ENCODE results near the gene SPDYC. TPM values are rescaled to one million over a fixed set of nuclear protein-coding genes. Genes with fewer than 3 reads are reported as not detected.

SPDYC gene
- total RNA-seq, 1 experiment from 2014 or later, result not detected

DNA sequence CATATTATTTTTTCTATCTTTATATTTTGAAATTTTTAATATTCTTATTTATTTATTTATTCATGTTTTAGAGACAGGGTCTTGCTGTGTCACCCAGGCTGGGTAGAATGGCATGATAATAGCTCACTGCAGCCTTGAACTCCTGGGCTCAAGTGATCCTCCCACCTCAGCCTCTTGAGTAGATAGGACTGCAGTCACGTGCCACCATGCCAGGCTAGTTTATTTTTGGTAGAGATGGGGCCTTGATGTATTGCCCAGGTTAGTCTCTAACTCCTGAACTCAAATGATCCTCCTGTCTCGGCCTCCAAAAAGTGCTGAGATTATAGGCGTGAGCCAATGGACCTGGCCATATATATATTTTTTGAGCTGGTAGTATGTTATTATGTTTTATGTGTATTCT, 2.4 kb upstream of the SPDYC start:
- no peak for DNase-seq (ENCODE audit: low spot score)

- DNase-seq (ENCODE audit: low spot score), result no peak
These were observed 830 bp upstream of the SPDYC start for GRCh38 chr11:65169164-65169641.

DNA sequence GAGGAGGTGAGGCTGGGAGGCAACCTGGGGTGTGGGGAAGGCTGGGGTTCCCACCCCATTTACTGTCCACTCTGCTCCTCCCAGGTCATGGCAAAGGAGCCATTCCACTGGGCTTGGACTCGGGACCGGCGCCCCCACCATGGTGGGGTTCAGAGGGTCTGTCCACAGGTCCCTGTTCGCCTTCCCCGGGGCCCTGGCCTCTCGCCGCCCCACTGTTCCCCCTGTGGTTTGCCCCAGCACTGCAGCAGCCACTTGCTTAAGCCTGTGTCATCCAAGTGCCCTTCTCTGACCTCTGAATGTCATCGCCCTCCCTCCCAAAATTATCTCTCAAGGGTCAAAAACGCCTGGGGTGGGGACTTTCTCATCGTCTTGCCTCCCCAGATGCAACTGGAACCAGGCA, 2.6 kb downstream of the SPDYC start:
- no peak for DNase-seq (ENCODE audit: low spot score)

GRCh38 chr11:65174571-65175010, 4.6 kb downstream of the SPDYC start:
- peak; percentile 36 for DNase-seq (ENCODE audit: low spot score)

- peak; percentile 80 for DNase-seq (ENCODE audit: low spot score)
These were observed 11.0 kb downstream of the SPDYC start for GRCh38 chr11:65180877-65181568.

DNA sequence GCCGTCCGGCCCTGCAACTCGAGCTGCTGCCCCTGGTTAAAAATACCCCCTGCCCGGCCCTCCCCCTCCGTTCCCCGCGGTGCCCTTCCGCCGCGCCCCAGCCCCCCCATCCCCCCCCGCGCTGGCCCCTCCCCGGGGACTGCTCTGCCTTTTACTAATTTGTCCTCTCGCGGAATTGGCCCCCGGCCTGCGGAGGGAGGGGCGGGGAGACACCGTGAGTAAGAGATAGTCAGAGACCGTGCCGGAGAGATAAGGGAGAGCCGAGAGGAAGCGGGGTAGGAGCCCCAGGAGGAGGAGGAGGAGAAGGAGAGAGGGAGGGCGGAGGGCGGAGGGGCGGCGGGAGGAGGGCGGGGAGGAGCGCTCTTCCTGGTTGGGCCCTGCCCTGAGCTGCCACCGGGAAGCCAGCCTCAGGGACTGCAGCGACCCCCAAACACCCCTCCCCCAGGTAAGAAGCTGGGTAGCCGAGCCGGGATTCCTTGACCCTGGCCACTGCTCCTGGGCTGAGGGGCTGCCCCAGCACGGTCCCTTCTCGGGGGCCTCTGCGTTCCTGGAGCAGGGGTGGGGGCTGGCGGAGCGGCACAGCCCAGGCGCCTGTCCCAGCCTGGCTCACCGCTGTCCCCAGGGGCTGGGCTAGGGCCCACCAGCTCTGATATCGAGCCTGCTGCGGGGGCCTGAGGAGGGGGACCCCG, 11.7 kb downstream of the SPDYC start, which contains the start of gene CAPN1:
CAPN1 (plus strand) TSS at position 360 of the 689 bp plus-strand sequence. CDS start 774 bp downstream, outside the sequence.
- DNase-seq (ENCODE audit: low spot score), result peak; percentile 68

- DNase-seq (ENCODE audit: low spot score), result peak; percentile 84
These were observed 12.5 kb downstream of the SPDYC start for GRCh38 chr11:65182258-65183170.

- peak; percentile 56 for DNase-seq (ENCODE audit: low spot score)
These were observed 13.3 kb downstream of the SPDYC start for GRCh38 chr11:65183201-65183891.

DNA sequence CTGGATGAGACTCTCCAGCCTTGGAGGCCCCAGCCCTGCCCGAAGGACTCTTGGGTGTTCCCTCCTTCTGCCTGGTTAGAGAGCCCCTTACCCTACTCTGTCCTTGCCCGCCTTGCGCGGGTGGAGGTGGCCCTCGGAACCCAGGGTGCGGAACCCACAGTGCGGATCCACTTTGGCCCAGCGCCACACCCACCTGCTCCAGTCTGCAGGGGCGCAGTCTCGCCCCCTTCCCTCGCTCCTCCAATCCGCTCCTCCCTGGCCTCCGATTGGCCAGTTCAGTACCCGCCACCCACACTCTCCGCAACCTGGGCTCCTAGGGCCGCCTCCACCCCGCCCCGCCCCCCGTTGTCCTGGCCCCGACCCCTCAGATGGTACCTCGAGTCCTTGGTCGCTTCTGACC, 14.1 kb downstream of the SPDYC start:
- no peak for DNase-seq (ENCODE audit: low spot score)

GRCh38 chr11:65185171-65185570, 15.1 kb downstream of the SPDYC start:
- DNase-seq (ENCODE audit: low spot score), result no peak

DNA sequence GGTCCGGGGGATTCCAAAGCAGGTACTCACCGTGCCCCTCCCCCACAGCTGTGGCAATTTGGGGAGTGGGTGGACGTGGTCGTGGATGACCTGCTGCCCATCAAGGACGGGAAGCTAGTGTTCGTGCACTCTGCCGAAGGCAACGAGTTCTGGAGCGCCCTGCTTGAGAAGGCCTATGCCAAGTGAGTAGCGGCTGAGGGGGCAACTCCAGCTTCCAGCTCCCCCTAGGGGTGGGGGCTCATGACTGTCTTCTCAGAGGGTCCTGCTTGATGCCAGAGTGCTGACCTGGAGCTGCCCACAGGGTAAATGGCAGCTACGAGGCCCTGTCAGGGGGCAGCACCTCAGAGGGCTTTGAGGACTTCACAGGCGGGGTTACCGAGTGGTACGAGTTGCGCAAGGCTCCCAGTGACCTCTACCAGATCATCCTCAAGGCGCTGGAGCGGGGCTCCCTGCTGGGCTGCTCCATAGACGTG, 15.9 kb downstream of the SPDYC start:
- no peak for DNase-seq (ENCODE audit: low spot score)

GRCh38 chr11:65186701-65187100, 16.7 kb downstream of the SPDYC start:
- no peak for DNase-seq (ENCODE audit: low spot score)

- no peak for DNase-seq (ENCODE audit: low spot score)
These were observed 17.2 kb downstream of the SPDYC start for GRCh38 chr11:65187146-65187675.

DNA sequence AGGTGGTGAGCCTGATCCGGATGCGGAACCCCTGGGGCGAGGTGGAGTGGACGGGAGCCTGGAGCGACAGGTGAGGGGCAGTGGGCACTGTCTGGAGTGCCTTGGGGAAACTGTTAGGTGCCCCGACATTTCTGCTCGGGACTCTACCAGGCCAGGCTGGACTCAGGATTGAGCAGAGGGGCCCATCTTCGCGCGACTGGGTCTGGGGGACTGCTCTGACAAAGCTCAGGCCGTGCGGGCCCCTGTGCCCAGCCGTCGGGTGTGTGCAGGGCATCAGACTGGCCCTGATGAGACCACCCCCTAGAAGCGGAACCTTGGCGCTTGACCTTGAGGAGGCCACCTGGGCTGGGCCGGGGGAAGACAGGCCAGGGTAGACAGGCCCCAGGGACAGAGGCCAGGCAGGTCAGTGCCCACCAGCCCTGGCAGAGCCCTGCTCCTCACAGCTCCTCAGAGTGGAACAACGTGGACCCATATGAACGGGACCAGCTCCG, 18.0 kb downstream of the SPDYC start:
- no peak for DNase-seq (ENCODE audit: low spot score)

GRCh38 chr11:65188486-65188885, 18.5 kb downstream of the SPDYC start:
- DNase-seq (ENCODE audit: low spot score), result no peak

DNA sequence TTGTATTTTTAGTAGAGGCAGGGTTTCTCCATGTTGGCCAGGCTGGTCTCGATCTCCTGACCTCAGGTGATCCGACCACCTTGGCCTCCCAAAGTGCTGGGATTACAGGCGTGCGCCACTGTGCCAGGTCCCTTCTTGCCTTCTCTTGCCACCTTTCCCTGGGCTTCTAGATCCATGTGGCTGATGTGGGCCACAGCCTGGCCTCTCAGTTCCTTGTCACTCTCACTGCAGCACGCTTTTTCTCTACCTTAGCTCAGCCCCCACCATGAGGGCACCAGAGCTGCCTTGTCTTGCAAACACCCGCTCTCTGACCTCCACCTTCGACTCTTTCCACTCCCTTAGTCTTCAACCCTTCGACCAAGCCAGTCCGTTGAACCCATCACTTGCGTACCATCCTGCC, 19.2 kb downstream of the SPDYC start:
- no peak for DNase-seq (ENCODE audit: low spot score)

GRCh38 chr11:65194564-65194963, 24.5 kb downstream of the SPDYC start:
- DNase-seq (ENCODE audit: low spot score), result no peak

DNA sequence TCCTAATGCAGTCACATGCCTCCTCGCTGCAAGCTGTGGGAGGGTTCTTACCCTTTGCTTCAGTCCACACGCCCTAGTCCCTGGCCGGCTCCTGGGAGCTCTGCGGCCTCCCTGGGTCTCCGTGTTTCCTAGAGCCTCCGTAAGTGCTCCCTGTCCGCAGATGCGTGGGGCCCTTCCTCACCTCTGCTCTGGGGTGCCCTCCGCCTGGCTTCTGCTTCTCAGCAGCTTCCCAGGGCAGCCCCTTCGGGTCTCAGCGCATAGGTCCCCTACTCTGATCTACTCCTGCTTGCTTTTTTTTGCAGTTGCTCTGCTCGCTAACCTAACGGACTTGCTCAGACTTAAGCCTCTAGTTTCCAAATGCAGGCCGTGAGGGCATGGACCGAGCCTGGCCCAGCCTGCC, 34.1 kb downstream of the SPDYC start:
- no peak for DNase-seq (ENCODE audit: low spot score)

GRCh38 chr11:65204646-65205601, 34.9 kb downstream of the SPDYC start:
- DNase-seq (ENCODE audit: low spot score), result peak; percentile 72

DNA sequence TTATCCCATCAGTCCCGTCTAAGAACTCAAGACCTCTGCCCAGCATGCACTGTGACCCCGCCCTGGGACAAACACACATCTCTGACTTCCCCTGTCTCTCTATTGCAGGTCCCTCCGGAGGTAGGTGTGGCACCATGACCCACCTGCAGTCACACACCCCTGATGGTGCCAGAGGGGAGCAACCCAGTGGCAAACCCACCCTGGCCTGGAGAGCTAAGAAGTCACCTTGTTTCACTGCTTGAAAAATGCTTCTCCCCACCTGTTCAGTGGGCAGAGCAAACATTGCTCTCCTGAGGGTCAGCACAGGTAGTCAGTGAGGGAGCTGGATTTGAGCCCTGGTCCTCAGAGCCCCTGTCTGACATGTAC, 35.6 kb downstream of the SPDYC start:
- DNase-seq (ENCODE audit: low spot score), result no peak
